Colon (tissue), 2 donors: ENCODE results near the gene ZSWIM4.
"Not testable (repeated sequence)": the region's sequence is repeated elsewhere in the genome, so short reads cannot be mapped to it uniquely, and the experiment has no call there.

Experiments used
- FAIRE-seq: peaks from 2 replicates; lab custom pipeline; 2012; peaks lifted over from hg19 to GRCh38; lab: Jason Lieb, UNC
- donor health status: control.
- donor health status: control.

The ZSWIM4 gene

DNA sequence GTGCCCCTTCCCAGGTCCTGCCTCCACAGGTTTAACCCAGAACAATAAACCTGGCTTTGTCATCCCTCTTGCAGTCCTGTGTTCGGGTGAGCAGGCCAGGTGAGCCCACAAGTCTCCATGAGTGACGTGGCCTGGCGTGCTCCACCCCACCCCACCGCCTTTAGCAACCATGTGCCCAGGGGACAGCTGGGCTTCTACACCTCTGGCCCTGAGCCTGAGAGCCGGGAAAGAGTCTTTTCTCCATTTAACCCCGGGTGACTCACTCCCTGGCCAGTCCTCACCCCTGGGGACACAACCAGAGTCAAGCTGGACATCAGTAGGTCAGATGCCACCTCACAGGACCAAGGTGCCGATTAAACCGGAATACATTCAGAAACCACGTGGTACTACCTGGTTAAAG lies 16.8 kb upstream of the ZSWIM4 start:
- no peak for FAIRE-seq

DNA sequence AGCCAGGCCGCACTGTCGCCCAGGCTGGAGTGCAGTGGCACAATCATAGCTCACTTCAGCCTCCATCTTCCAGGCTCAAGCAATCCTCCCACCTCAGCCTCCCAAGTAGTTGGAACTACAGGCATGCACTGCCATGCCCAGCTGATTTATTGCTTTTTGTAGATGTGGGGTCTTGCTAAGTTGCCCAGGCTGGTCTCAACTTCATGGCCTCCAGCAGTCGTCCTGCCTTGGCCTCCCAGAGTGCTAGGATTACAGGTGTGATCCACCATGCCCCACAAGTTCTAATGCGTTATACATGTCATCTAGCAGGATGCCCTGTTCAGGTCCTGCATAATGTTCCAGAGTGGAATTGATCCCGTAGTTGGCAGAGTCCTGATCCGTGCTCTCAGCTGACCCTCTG lies 16.4 kb upstream of the ZSWIM4 start:
- FAIRE-seq = no peak

DNA sequence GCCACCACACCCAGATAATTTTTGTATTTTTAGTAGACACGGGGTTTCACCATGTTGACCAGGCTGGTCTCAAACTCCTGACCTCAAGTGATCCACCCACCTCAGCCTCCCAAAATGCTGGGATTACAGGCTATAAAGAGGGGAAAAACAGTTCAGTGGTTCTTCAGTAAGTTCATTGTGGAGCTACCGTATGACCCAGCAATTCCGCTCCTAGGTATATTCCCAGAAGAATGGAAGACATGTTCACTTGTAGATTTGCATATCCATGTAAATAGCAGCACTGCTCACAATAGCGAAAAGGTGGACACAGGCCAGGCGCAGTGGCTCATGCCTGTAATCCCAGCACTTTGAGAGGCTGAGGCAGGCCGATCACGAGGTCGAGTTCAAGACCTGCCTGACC lies 15.4 kb upstream of the ZSWIM4 start:
- FAIRE-seq = not testable (repeated sequence)

DNA sequence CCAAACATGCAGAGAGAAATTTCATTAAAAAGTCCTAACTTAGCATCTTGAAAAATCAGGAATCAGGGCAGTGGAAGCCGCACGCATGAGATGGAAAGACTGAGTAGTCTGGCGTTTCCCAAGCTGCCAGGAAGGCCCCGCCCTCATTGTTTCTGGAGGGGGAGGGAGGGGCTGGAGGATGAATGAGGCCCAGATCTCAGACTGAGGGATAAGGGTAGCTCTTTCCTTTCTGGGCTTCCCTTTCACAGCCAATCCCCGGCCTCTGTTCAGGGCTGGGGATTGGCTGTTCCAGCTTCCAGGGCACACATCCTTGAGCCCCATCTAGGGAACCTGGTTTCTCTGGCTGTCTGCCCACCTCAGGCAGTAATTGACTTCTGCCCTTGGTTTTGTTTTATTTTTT lies 13.7 kb upstream of the ZSWIM4 start:
- no peak for FAIRE-seq

- no peak for FAIRE-seq
Measured at GRCh38 chr19:13782537-13782936, 12.7 kb upstream of the ZSWIM4 start.

GRCh38 chr19:13783565-13784500 lies 11.4 kb upstream of the ZSWIM4 start:
- FAIRE-seq = no peak

GRCh38 chr19:13784731-13785452 lies 10.4 kb upstream of the ZSWIM4 start:
- FAIRE-seq = no peak

DNA sequence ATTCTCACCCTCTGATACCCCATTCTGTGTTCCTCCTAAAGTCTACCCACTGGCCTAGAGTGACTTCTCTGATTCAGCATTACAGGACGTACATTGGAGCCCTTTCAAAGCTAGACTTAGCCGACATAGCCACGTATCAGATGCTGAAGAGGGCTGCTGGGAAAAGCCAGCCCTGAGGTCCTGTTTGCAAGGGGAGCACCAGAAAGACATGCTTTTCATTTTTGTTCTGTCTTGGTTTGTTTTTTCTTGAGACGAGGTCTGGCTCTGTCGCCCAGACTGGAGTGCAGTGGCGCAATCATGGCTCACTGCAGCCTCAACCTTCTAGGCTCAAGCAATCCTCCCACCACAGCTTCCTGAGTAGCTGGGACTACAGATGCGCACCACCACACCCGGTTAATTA lies 6.3 kb upstream of the ZSWIM4 start:
- FAIRE-seq = no peak

DNA sequence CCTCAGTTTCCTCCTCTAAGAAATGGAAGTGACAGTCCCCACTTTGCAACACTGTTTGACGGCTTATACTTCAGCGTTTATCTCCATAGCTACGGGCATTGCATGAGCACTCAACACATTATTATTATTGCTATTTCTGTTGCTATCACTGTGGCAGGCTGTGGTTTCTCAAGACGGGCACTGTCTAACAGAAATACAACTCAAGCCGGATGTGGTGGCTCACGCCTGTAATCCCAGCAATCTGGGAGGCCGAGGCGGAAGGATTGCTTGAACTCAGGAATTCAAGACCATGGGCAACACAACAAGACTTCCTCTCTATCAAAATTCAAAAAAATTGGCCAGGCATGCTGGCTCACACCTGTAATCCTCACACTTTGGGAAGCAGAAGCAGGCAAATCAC lies 4.9 kb upstream of the ZSWIM4 start:
- FAIRE-seq = no peak

DNA sequence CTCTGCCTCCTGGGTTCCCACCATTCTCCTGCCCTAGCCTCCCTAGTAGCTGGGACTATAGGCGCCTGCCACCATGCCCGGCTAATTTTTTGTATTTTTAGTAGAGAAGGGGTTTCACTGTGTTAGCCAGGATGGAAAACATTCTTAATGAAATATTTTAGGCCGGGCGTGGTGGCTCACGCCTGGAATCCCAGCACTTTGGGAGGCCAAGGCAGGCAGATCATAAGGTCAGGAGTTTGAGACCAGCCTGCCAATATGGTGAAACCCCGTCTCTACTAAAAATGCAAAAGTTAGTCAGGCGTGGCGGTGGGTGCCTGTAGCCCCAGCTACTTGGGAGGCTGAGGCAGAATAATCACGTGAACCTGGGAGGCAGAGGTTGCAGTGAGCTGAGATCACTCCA lies 1.9 kb upstream of the ZSWIM4 start:
- FAIRE-seq = not testable (repeated sequence)

GRCh38 chr19:13794398-13794756 lies 866 bp upstream of the ZSWIM4 start:
- FAIRE-seq = no peak

- FAIRE-seq = no peak
Measured at GRCh38 chr19:13795595-13796300, 505 bp downstream of the ZSWIM4 start.

DNA sequence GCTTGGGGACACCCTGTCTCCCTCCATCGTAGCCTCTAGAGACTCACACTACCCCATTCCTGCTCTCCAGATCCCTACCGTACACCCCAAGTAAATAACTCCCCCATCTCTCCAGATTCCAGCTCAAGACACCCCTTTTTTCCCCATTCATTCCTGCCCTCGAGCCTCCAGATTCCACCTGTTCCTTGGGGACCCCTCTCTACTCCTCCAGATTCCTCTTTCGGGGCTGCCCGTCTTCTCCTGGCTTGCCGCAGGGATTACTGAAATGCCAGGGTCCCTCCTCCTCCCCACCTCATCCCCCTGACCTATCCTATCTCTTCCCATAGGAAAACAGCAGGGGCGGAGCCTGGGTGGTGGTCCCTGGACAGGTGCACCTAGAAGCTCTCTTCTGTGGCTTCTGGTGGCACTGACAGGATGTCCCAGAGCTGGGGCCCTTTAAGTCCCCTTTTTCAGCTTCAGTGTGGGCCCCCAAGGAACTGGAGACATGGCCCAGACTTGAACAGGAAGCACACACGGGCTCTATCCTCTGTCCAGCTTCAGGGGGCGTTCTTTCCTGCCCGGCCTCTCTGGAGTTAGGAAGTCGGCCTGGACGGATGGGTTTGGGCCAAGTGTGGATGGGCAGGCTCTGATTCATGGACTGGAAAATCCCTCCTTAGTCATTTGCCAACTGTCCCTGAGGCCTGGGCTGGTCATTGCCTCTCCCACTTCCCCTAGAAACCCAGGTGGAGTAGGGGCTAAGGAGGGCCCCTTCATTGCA lies 1.2 kb downstream of the ZSWIM4 start:
- FAIRE-seq = no peak

DNA sequence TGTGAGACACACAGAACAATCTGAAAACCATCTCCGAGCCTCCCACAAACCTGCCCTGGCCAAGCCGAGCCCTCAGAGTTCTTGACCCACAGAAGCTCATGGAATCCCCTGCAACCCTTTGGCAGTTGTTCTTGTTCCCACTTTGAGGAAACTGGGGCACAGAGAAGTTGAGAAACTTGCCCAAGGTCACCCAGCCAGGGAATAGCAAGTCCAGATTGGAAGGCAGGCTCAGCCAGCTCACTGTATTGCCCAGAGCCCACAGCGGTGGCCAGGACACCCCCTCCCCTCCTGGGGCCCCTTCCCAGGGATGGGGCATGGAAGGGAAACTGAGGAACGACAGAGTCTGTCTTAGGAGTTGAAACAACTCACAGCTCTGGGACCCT lies 1.8 kb downstream of the ZSWIM4 start:
- no peak for FAIRE-seq

DNA sequence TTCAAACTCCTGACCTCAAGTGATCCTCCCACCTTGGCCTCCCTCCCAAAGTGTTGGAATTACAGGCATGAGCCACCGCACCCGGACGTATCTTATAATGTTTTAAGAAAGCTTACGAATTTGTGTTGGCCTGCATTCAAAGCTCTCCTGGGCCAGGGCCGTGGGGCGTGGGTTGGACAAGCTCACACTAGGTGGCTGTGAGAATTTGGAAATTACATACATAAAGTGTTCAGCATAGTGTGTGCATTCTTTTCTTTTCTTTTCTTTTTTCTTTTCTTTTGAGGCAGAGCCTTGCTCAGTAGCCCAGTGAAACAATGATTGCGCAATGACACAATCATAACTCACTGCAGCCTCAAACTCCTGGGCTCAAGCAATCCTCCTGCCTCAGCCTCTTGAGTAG lies 2.6 kb downstream of the ZSWIM4 start:
- FAIRE-seq = no peak

DNA sequence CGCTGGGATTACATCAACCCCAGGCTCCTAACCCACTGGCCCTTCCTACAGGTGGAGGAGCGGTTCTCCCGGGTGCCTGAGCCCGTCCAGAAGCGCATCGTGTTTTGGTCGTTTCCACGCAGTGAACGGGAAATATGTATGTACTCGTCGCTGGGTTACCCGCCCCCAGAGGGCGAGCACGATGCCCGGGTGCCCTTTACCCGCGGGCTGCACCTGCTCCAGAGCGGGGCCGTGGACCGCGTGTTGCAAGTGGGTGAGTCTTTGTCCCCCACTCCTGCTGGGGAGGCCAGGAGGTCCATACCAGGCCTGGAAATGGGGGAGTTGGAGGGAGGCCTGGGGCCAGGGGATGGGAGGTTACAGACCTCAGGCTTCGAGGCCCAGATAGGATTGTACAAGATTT lies 4.4 kb downstream of the ZSWIM4 start:
- no peak for FAIRE-seq

DNA sequence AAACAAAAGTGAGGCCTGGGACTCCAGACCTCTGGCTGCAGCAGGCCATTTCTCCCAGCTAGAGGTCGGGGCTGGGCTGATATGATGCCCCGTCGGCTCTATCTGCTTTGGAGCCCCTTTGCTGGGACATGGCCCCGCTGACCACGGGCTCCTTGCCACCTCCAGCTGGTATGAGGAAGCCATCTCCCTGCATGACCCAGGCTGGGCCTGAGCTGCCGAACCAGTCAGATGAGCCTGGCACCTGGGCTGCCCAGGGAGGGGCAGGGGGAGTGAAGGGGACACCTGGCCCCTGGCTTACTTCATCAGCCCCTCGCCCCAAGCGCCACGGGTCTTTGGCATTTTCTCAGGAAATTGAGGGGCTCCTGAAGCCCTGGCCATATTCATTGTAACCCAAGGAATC lies 7.8 kb downstream of the ZSWIM4 start:
- no peak for FAIRE-seq

DNA sequence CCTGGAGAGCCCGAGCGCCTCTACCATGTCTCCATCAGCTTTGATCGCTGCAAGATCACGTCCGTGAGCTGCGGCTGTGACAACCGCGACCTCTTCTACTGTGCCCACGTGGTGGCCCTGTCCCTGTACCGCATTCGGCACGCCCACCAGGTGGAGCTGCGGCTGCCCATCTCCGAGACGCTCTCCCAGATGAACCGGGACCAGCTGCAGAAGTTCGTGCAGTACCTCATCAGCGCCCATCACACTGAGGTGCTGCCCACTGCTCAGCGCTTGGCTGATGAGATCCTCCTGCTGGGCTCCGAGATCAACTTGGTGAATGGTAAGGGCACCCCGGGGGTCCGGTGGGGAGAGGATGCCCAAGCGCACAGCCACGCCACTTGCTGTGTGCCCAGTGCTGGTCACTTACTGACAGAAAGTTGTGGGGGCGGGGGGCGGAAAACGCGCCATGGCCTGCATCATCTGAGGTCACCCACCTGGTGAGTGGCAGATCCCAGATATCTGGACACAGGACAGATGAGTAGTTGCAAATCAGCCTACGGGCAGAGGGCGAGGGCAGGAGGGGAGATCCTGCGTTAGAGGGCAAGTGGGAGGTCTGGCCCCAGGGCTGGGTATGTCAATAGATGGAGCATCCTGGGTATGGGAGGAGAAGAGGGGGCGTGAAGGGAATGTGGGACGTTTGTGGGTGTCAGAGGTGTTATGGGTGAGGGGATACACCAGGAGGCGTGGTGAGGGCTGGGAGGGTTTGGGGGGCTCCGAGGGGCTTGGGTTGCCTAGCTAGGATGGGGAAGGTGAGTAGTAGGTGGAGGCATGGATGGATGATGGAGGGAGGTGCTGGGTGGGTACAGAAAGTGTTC lies 9.8 kb downstream of the ZSWIM4 start:
- FAIRE-seq = no peak

DNA sequence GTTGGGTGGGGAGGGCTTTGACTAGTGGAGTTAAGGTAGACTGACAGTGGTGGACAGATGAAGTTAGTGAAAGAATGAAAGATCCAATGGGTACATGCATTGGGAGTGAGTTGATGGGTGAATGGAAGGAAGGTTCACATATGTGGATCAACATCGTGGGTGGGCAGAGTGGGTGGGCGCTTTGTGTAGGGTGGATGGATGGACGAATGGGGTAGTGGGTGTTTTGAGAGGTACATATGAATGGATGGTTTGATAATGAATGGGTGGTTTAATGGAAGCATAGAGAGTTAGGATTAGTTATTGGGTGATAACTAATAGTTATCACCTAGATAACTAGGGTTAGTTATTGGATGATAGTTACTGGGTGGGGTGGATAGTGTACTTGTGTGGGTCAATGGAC lies 11.5 kb downstream of the ZSWIM4 start:
- no peak for FAIRE-seq

DNA sequence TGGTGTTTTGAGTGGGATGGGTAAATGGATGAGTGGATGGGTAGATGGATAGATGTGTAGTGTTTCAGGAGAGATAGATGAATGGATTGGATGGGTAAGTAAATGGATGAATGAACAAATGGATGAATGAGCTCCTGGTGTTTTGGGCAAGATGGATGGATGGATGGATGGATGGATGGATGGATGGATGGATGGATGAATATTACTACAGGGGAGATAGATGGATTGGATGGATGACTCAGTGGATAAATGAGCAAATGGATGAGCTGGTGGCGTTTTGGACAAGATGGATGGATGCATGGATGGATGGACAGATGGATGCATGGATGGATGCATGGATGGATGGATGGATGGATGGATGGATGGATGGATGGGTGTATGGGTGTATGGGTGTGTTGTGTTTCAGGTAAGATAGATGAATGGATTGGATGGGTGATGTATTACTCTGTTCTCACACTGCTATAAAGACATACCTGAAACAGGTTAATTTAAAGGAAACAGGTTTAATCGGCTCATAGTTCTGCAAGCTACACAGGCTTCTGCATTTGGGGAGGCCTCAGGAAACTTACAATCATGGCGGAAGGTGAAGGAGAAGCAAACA lies 12.3 kb downstream of the ZSWIM4 start:
- FAIRE-seq = no peak

GRCh38 chr19:13808856-13809255 lies 13.6 kb downstream of the ZSWIM4 start:
- no peak for FAIRE-seq
